ENCODE measurements around the gene DDT.

GRCh38 chr22:23926561-23926960 is 47.7 kb downstream of the DDT start:
- TF ChIP-seq CTCF (conservative IDR thresholded peaks at IDR 0.05; ENCODE audit: low read length): no peak
- TF ChIP-seq EZH2phosphoT487 (IDR thresholded peaks at IDR 0.05; ENCODE audit: borderline replicate concordance): no peak

Data from Loucy (cell line).